HepG2 (cell line): ENCODE data around the gene RMDN2. TPM values are rescaled to one million over a fixed set of nuclear protein-coding genes. Genes with fewer than 3 reads are reported as not detected.

Experiments
- ATF1 ChIP-seq: IDR thresholded peaks from 2 replicates; pipeline ENCODE4 v1.6.1; 2016; ENCODE audit warnings: mild to moderate bottlenecking, control low read depth
- GABPB1 ChIP-seq: IDR thresholded peaks from 2 replicates; pipeline ENCODE4 v1.6.1; 2016; ENCODE audit warnings: mild to moderate bottlenecking, missing genetic modification reagents, moderate library complexity, missing compliant biosample characterization
- HDAC2 ChIP-seq: sonication (generic); formaldehyde crosslinking; IDR thresholded peaks from 2 replicates; pipeline ENCODE4 v1.4.0; 2020; ENCODE audit warnings: missing genetic modification reagents
- KLF15 ChIP-seq: sonication (generic); formaldehyde crosslinking; IDR thresholded peaks from 2 replicates; pipeline ENCODE4 v1.8.1; 2023; ENCODE audit warnings: borderline replicate concordance, mild to moderate bottlenecking, inconsistent platforms, missing genetic modification reagents, mixed read lengths
- MEIS1 ChIP-seq: sonication (generic); formaldehyde crosslinking; IDR thresholded peaks from 2 replicates; pipeline ENCODE4 v1.9.0; 2021; ENCODE audit warnings: mild to moderate bottlenecking, missing genetic modification reagents, moderate library complexity, borderline replicate concordance
- NR2F2 ChIP-seq: IDR thresholded peaks from 2 replicates; pipeline ENCODE4 v1.6.1; 2012; ENCODE audit warnings: low read depth, inconsistent platforms, borderline replicate concordance
- POLR2AphosphoS2 ChIP-seq: IDR thresholded peaks from 2 replicates; pipeline ENCODE4 v1.6.1; 2011; ENCODE audit warnings: low read depth, low read length, improper control_type of control experiment
- RBM22 ChIP-seq: fragments of 200-400 bp; formaldehyde crosslinking; optimal IDR thresholded peaks from 2 replicates; pipeline ENCODE3; 2017; ENCODE audit warnings: mild to moderate bottlenecking, low read length, moderate library complexity
- STAT5B ChIP-seq: sonication (generic); formaldehyde crosslinking; IDR thresholded peaks from 2 replicates; pipeline ENCODE4 v1.4.0; 2020; ENCODE audit warnings: missing genetic modification reagents
- THAP11 ChIP-seq: IDR thresholded peaks from 2 replicates; pipeline ENCODE4 v1.6.1; 2016; ENCODE audit warnings: missing biosample characterization, missing genetic modification reagents
- ZFP37 ChIP-seq: sonication (generic); formaldehyde crosslinking; IDR thresholded peaks from 2 replicates; pipeline ENCODE4 v1.4.0; 2020; ENCODE audit warnings: missing genetic modification reagents, borderline replicate concordance
- ZNF230 ChIP-seq: sonication (generic); formaldehyde crosslinking; IDR thresholded peaks from 2 replicates; pipeline ENCODE4 v1.4.0; 2020; ENCODE audit warnings: mild to moderate bottlenecking, missing genetic modification reagents
- ZNF589 ChIP-seq: sonication (generic); formaldehyde crosslinking; conservative IDR thresholded peaks from 2 replicates; pipeline ENCODE4 v1.8.0; 2022; ENCODE audit warnings: mild to moderate bottlenecking, moderate library complexity, missing genetic modification reagents
- ZNF883 ChIP-seq: sonication (generic); formaldehyde crosslinking; IDR thresholded peaks from 2 replicates; pipeline ENCODE4 v1.5.1; 2020; ENCODE audit warnings: mild to moderate bottlenecking, missing genetic modification reagents; ENCODE audit errors: not compliant biosample characterization
- polyA plus RNA-seq, 8 experiments: library from polyadenylated mRNA; depleted of rRNA in 3 of 8; stranded (reverse) in 7 of 8; unstranded in 1 of 8; fragments of >200 nt; fragmentation: Illumina TruSeq in 4 of 8; extraction: Trizol in 4 of 8; gene quantifications; 2 replicates each; pipeline versions ENCODE4 v1.2.1 to v1.2.3, GENCODE V29; 2011 to 2016; ENCODE audit warnings: low read depth in 4 of 8, missing spikeins in 1 of 8, mixed read lengths in 1 of 8; ENCODE audit not compliant: insufficient read depth in 1 of 8
- total RNA-seq, 5 experiments: library from RNA; depleted of rRNA; stranded (reverse); fragments of >200 nt; fragmentation: Illumina TruSeq; extraction: Trizol; gene quantifications; 2 replicates each; pipeline ENCODE4 v1.2.3, GENCODE V29; 2016; ENCODE audit warnings: low read depth in 1 of 5
- TF ChIP-seq, protein P1 (sequence below): sonication (generic); formaldehyde crosslinking; conservative IDR thresholded peaks from 2 replicates; pipeline ENCODE4 v1.4.0; 2020; ENCODE audit warnings: missing genetic modification reagents
- TF ChIP-seq, protein P2 (sequence below): IDR thresholded peaks from 2 replicates; pipeline ENCODE4 v1.6.1; 2016; ENCODE audit warnings: low read depth, borderline replicate concordance
- TF ChIP-seq, protein P3 (sequence below): sonication (generic); formaldehyde crosslinking; IDR thresholded peaks from 2 replicates; pipeline ENCODE4 v1.5.0; 2020; ENCODE audit warnings: mild to moderate bottlenecking, missing genetic modification reagents
- TF ChIP-seq, protein P4 (sequence below): sonication (generic); formaldehyde crosslinking; IDR thresholded peaks from 2 replicates; pipeline ENCODE4 v1.5.0; 2020; ENCODE audit warnings: missing genetic modification reagents
- TF ChIP-seq, protein P5 (sequence below): IDR thresholded peaks from 2 replicates; pipeline ENCODE4 v1.6.1; 2016; ENCODE audit warnings: missing compliant biosample characterization, missing genetic modification reagents, borderline replicate concordance
- TF ChIP-seq, protein P6 (sequence below): sonication (generic); formaldehyde crosslinking; IDR thresholded peaks from 2 replicates; pipeline ENCODE4 v1.8.0; 2022; ENCODE audit warnings: low read depth, missing genetic modification reagents

RMDN2 gene
- total and polyA plus RNA-seq, 2 of the 13 experiments (the other 11 are each of a cell fraction or from before 2014, with no cell fraction given): 2.3 to 8.9 TPM

DNA sequence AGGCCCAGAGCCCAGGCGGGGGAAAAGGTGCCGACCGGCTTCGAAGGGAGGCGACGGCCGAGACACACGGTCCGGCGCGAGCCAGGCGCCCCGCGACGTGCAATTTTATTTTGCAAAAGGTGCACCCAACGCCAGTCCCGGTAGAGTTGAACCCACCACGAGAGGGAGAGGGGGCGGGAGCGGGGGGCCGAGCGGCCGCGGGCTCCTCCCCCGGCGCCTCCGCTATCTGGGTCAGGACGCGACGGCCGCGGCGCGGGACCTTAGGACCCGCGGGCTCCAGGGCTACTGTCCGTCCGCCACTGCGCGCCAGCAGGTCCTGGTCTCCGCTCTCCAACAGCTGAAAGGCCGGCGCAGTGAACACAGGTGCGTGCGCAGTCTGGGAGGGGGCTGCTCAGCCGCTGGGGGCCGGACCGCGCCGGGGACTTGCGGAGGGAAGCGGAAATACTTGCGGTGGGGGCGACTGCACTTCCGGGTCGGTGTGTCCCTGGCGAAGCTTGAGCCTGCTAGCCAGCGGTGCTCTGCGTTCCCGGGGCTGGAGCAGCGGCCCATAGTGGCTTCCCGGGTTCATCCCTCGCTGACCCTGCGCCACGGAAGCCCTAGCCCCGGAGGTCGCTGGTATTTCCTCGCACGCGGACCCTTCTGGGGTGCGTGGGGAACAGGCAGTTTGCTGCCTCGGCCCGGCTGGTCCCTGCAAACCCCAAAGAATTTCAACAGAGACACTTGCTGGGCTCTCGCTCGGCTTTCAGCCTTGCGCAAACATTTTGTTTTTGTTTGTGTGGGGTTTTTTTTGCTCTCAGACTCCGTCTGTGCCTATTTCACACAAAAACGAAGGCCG lies at the start of gene RMDN2 (continued):
- TF ChIP-seq, protein P1, sequence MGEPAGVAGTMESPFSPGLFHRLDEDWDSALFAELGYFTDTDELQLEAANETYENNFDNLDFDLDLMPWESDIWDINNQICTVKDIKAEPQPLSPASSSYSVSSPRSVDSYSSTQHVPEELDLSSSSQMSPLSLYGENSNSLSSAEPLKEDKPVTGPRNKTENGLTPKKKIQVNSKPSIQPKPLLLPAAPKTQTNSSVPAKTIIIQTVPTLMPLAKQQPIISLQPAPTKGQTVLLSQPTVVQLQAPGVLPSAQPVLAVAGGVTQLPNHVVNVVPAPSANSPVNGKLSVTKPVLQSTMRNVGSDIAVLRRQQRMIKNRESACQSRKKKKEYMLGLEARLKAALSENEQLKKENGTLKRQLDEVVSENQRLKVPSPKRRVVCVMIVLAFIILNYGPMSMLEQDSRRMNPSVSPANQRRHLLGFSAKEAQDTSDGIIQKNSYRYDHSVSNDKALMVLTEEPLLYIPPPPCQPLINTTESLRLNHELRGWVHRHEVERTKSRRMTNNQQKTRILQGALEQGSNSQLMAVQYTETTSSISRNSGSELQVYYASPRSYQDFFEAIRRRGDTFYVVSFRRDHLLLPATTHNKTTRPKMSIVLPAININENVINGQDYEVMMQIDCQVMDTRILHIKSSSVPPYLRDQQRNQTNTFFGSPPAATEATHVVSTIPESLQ (CRISPR knock-in tag): peak; percentile 63; the same call in 1 of the 2 replicates
- TF ChIP-seq, protein P2, sequence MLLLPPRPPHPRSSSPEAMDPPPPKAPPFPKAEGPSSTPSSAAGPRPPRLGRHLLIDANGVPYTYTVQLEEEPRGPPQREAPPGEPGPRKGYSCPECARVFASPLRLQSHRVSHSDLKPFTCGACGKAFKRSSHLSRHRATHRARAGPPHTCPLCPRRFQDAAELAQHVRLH (CRISPR knock-in tag): peak; percentile 83; the same call in 1 of the 2 replicates
- TF ChIP-seq RBM22 (peak; percentile 51), THAP11 (CRISPR knock-in tag) (peak; percentile 94), NR2F2 (no peak), ZFP37 (CRISPR knock-in tag) (no peak), ATF1 (no peak), HDAC2 (CRISPR knock-in tag) (peak; percentile 92), ZNF883 (peak; percentile 98), GABPB1 (peak; percentile 99), STAT5B (CRISPR knock-in tag) (no peak), POLR2AphosphoS2 (no peak), MEIS1 (CRISPR knock-in tag) (peak; percentile 94; the same call in 1 of the 2 replicates), KLF15 (CRISPR knock-in tag) (0 out of 2 replicates have a peak, but pooled peaks have one; percentile 48), ZNF230 (CRISPR knock-in tag) (no peak; the same call in none of the 2 replicates), ZNF589 (CRISPR knock-in tag) (peak; percentile 92; the same call in 1 of the 2 replicates)
- TF ChIP-seq, protein P3, sequence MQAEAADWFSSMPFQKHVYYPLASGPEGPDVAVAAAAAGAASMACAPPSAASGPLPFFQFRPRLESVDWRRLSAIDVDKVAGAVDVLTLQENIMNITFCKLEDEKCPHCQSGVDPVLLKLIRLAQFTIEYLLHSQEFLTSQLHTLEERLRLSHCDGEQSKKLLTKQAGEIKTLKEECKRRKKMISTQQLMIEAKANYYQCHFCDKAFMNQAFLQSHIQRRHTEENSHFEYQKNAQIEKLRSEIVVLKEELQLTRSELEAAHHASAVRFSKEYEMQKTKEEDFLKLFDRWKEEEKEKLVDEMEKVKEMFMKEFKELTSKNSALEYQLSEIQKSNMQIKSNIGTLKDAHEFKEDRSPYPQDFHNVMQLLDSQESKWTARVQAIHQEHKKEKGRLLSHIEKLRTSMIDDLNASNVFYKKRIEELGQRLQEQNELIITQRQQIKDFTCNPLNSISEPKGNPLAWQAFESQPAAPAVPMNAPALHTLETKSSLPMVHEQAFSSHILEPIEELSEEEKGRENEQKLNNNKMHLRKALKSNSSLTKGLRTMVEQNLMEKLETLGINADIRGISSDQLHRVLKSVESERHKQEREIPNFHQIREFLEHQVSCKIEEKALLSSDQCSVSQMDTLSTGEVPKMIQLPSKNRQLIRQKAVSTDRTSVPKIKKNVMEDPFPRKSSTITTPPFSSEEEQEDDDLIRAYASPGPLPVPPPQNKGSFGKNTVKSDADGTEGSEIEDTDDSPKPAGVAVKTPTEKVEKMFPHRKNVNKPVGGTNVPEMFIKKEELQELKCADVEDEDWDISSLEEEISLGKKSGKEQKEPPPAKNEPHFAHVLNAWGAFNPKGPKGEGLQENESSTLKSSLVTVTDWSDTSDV (CRISPR knock-in tag): peak; percentile 86
- TF ChIP-seq, protein P4, sequence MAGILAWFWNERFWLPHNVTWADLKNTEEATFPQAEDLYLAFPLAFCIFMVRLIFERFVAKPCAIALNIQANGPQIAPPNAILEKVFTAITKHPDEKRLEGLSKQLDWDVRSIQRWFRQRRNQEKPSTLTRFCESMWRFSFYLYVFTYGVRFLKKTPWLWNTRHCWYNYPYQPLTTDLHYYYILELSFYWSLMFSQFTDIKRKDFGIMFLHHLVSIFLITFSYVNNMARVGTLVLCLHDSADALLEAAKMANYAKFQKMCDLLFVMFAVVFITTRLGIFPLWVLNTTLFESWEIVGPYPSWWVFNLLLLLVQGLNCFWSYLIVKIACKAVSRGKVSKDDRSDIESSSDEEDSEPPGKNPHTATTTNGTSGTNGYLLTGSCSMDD (CRISPR knock-in tag): 0 out of 2 replicates have a peak, but pooled peaks have one; percentile 11
- TF ChIP-seq, protein P5, sequence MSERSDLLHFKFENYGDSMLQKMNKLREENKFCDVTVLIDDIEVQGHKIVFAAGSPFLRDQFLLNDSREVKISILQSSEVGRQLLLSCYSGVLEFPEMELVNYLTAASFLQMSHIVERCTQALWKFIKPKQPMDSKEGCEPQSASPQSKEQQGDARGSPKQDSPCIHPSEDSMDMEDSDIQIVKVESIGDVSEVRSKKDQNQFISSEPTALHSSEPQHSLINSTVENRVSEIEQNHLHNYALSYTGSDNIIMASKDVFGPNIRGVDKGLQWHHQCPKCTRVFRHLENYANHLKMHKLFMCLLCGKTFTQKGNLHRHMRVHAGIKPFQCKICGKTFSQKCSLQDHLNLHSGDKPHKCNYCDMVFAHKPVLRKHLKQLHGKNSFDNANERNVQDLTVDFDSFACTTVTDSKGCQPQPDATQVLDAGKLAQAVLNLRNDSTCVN (CRISPR knock-in tag): peak; percentile 63
- TF ChIP-seq, protein P6, sequence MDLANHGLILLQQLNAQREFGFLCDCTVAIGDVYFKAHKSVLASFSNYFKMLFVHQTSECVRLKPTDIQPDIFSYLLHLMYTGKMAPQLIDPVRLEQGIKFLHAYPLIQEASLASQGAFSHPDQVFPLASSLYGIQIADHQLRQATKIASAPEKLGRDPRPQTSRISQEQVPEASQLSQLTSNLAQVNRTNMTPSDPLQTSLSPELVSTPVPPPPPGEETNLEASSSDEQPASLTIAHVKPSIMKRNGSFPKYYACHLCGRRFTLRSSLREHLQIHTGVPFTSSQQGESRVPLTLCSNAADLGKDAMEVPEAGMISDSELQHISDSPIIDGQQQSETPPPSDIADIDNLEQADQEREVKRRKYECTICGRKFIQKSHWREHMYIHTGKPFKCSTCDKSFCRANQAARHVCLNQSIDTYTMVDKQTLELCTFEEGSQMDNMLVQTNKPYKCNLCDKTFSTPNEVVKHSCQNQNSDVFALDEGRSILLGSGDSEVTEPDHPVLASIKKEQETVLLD (CRISPR knock-in tag): peak; percentile 95
